Upper lobe of left lung (tissue), 6 donors: ENCODE measurements around the gene ANO6. TPM values are rescaled to one million over a fixed set of nuclear protein-coding genes. Genes with fewer than 3 reads are reported as not detected.

ENCODE experiments used
- ATAC-seq, 2 donors: fragments of 200-7000 bp; cut with Tn5 transposase; one replicate each; pipeline ENCODE4 v1.9.1; 2022; ENCODE audit warnings: mild to moderate bottlenecking in 2 of 2, moderate library complexity in 2 of 2; ENCODE audit not compliant: low FRiP score in 2 of 2
- DNase-seq, 2 donors: peaks; one replicate each; pipeline ENCODE4 v3.0.0-alpha.2; 2019 to 2020
- H3K27ac ChIP-seq, 4 donors: fragments of 200-600 bp; sonication (generic); one replicate each; pipeline ENCODE4 v1.5.1; 2016 to 2019
- H3K27me3 ChIP-seq, 4 donors: fragments of 200-600 bp; sonication (generic); one replicate each; pipeline ENCODE4 v1.5.1; 2017 to 2019
- H3K36me3 ChIP-seq, 4 donors: fragments of 200-600 bp; sonication (generic); one replicate each; pipeline ENCODE4 v1.5.1; 2016 to 2019
- H3K4me1 ChIP-seq, 4 donors: fragments of 200-600 bp; sonication (generic); one replicate each; pipeline ENCODE4 v1.5.1; 2018 to 2019
- H3K4me3 ChIP-seq, 4 donors: fragments of 200-600 bp; sonication (generic); one replicate each; pipeline ENCODE4 v1.5.1; 2017 to 2019; ENCODE audit warnings: mild to moderate bottlenecking in 2 of 4, moderate library complexity in 1 of 4
- H3K9me3 ChIP-seq, 4 donors: fragments of 200-600 bp; sonication (generic); one replicate each; pipeline ENCODE4 v1.5.1; 2018 to 2019
- CTCF ChIP-seq, 6 experiments: fragments of 450-650 bp in 4 of 6; fragments of 200-600 bp in 2 of 6; sonication (generic) in 2 of 6; IDR thresholded peaks; one replicate each; pipeline ENCODE4 v1.5.1; 2016 to 2019; ENCODE audit warnings: antibody characterized with exemption in 6 of 6
- EP300 ChIP-seq, 4 donors: sonication (generic); formaldehyde crosslinking; IDR thresholded peaks; one replicate each; pipeline ENCODE4 v1.5.1; 2017; ENCODE audit warnings: antibody characterized with exemption in 4 of 4, control low read depth in 2 of 4
- POLR2A ChIP-seq, 4 donors: fragments of 450-650 bp; IDR thresholded peaks; one replicate each; pipeline ENCODE4 v1.5.1; 2016 to 2017; ENCODE audit warnings: antibody characterized with exemption in 4 of 4, mild to moderate bottlenecking in 2 of 4
- POLR2AphosphoS5 ChIP-seq, 2 donors: sonication (generic); formaldehyde crosslinking; IDR thresholded peaks; one replicate each; pipeline ENCODE4 v1.5.1; 2017; ENCODE audit warnings: antibody characterized with exemption in 2 of 2
- WGBS, 2 donors: methylation state at CpG; one replicate each; pipeline ENCODE4 v1.1.5; 2017 to 2018; 5-methylcytosine and 5-hydroxymethylcytosine counted together
- total RNA-seq, 6 donors: library from RNA; depleted of rRNA in 4 of 6; stranded (reverse); fragments of >200 nt in 4 of 6; gene quantifications; one replicate each; pipeline versions ENCODE4 v1.1.0 to v1.2.1, GENCODE V29; 2016 to 2021
- donor health status: DM: no; HTN: no; CAD: no; lungs with moderate emphysema.
- donor health status: DM: no; HTN: yes; CAD: no; lungs with severe emphysema.

ANO6 gene
- total RNA-seq, 6 donors from 2014 or later: 26.2 to 83.7 (median 57.9) TPM

DNA sequence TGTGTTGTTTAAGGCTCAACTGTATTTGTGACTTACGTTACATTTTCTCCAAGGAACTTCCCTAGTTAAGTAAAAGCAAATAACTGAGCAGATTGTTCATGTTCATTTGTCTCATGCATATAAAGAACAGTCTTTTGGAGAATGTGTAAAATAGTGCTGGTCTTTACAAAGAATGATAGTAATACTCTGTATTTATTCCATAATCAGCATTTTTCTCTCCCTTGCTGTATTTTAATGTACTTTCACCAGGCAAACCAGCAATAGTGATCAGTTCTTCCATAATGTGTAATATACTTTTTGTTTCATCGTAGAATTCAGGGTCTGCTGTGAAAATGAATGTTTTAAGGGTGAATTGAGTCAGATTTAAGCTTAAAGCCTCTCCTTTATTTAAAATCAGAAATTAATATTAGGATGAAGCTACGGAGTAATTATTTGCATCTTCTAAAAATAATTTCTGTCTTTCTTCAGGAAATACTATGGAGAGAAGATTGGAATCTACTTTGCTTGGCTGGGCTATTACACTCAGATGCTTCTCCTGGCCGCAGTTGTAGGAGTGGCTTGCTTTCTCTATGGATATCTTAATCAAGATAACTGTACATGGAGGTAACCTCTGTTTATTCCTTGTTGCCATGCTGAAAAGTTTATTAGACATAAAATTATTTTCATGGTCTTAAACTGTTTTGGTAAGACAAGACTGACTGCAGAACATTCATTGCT lies 141.1 kb downstream of the ANO6 start:
- H3K9me3 ChIP-seq: peaks cover 0 to 2% (median under 1%) of the 10 kb centered on the region in 4 donors
- TF ChIP-seq EP300 (IDR thresholded peaks at IDR 0.05): no peak
- TF ChIP-seq POLR2A (IDR thresholded peaks at IDR 0.05): no peak
- no peak for TF ChIP-seq CTCF (IDR thresholded peaks at IDR 0.05)
- TF ChIP-seq POLR2AphosphoS5 (IDR thresholded peaks at IDR 0.05): no peak
- peak overlapping the region in 1 of 4 donors; percentile 56 for H3K27ac ChIP-seq
- WGBS, 2 donors: 82 to 85% methylated on average over 4 of the region's 4 CpGs
- no peaks in the 10 kb centered on the region for H3K27me3 ChIP-seq
- peaks cover 0 to 4% (median 2%) of the 10 kb centered on the region in 4 donors for H3K4me1 ChIP-seq
- ATAC-seq: peak in 1 of 2 donors; percentile 35
- no peak overlapping the region for H3K4me3 ChIP-seq
- no peak for DNase-seq
- peaks cover 0 to 27% (median 0%) of the 10 kb centered on the region in 4 donors for H3K36me3 ChIP-seq

- WGBS, 2 donors: 66 to 68% methylated on average over 4 of the region's 4 CpGs
- DNase-seq: no peak
- TF ChIP-seq CTCF (IDR thresholded peaks at IDR 0.05) (no peak), POLR2AphosphoS5 (IDR thresholded peaks at IDR 0.05) (no peak), EP300 (IDR thresholded peaks at IDR 0.05) (no peak), POLR2A (IDR thresholded peaks at IDR 0.05) (no peak)
- peak in 1 of 2 donors; percentile 84 for ATAC-seq
- Histone ChIP-seq H3K4me1 (peaks cover 0 to 4% (median 2%) of the 10 kb centered on the region in 4 donors), H3K27me3 (no peaks in the 10 kb centered on the region), H3K27ac (peak overlapping the region in 1 of 4 donors; percentile 56), H3K4me3 (no peak overlapping the region), H3K36me3 (peaks cover 0 to 27% (median 0%) of the 10 kb centered on the region in 4 donors), H3K9me3 (peaks cover 0 to 9% (median 6%) of the 10 kb centered on the region in 4 donors)
These were observed 141.9 kb downstream of the ANO6 start for GRCh38 chr12:45357539-45358417.

DNA sequence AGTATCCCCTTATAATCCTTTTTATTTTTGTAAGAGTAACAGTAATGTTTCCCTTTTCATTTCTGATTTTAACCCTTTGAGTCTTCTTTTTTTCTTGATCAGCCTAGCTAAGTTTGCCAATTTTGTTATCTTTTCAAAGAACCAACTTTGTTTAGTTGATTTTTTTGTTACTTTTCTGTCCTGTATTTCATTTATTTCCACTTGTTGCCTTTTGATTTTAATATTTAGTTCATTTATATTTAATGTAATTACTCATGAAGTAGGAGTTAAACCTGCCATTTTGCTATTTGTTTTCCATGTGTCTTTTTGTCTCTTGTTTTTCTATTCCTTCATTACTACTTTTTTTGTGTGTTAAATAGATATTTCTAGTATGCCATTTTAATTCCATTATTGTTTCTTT lies 146.4 kb downstream of the ANO6 start:
- no peak overlapping the region for H3K4me3 ChIP-seq
- H3K9me3 ChIP-seq: peaks cover 8 to 26% (median 21%) of the 10 kb centered on the region in 4 donors
- ATAC-seq (no peak), DNase-seq (no peak)
- peaks cover 0 to 27% (median 0%) of the 10 kb centered on the region in 4 donors for H3K36me3 ChIP-seq
- no peak overlapping the region for H3K27ac ChIP-seq
- TF ChIP-seq EP300 (IDR thresholded peaks at IDR 0.05) (no peak), POLR2A (IDR thresholded peaks at IDR 0.05) (no peak), CTCF (IDR thresholded peaks at IDR 0.05) (no peak), POLR2AphosphoS5 (IDR thresholded peaks at IDR 0.05) (no peak)
- peaks cover 0 to 4% (median 0%) of the 10 kb centered on the region in 4 donors for H3K4me1 ChIP-seq
- no peaks in the 10 kb centered on the region for H3K27me3 ChIP-seq

GRCh38 chr12:45363903-45364302 lies 148.0 kb downstream of the ANO6 start:
- H3K4me3 ChIP-seq: no peak overlapping the region
- TF ChIP-seq CTCF (IDR thresholded peaks at IDR 0.05): no peak
- TF ChIP-seq POLR2A (IDR thresholded peaks at IDR 0.05): no peak
- no peak for TF ChIP-seq POLR2AphosphoS5 (IDR thresholded peaks at IDR 0.05)
- no peak for TF ChIP-seq EP300 (IDR thresholded peaks at IDR 0.05)
- no peak for DNase-seq
- H3K27ac ChIP-seq: no peak overlapping the region
- H3K27me3 ChIP-seq: no peaks in the 10 kb centered on the region
- ATAC-seq: no peak
- no peaks in the 10 kb centered on the region for H3K4me1 ChIP-seq
- H3K36me3 ChIP-seq: peaks cover 0 to 33% (median 3%) of the 10 kb centered on the region in 4 donors
- H3K9me3 ChIP-seq: peaks cover 8 to 26% (median 21%) of the 10 kb centered on the region in 4 donors
